Choroid plexus epithelial cell (primary cell): Measurements from ENCODE around the gene JSRP1.

Experiments
- DNase-seq: peaks from one replicate; pipeline ENCODE4 v3.0.0-alpha.2; 2010; ENCODE audit warnings: low read depth
- H3K4me3 ChIP-seq: 2 replicates; pipeline ENCODE4 v1.5.1; 2011; ENCODE audit warnings: low read depth, mild to moderate bottlenecking, control low read depth, low read length, moderate library complexity
- CTCF ChIP-seq: conservative IDR thresholded peaks from 2 replicates; pipeline ENCODE4 v1.5.1; 2011; ENCODE audit warnings: low read depth, mild to moderate bottlenecking, control low read depth, inconsistent platforms, low read length, moderate library complexity

Gene JSRP1

GRCh38 chr19:2233601-2234280, 22.5 kb downstream of the JSRP1 start:
- H3K4me3 ChIP-seq = no peak overlapping the region

DNA sequence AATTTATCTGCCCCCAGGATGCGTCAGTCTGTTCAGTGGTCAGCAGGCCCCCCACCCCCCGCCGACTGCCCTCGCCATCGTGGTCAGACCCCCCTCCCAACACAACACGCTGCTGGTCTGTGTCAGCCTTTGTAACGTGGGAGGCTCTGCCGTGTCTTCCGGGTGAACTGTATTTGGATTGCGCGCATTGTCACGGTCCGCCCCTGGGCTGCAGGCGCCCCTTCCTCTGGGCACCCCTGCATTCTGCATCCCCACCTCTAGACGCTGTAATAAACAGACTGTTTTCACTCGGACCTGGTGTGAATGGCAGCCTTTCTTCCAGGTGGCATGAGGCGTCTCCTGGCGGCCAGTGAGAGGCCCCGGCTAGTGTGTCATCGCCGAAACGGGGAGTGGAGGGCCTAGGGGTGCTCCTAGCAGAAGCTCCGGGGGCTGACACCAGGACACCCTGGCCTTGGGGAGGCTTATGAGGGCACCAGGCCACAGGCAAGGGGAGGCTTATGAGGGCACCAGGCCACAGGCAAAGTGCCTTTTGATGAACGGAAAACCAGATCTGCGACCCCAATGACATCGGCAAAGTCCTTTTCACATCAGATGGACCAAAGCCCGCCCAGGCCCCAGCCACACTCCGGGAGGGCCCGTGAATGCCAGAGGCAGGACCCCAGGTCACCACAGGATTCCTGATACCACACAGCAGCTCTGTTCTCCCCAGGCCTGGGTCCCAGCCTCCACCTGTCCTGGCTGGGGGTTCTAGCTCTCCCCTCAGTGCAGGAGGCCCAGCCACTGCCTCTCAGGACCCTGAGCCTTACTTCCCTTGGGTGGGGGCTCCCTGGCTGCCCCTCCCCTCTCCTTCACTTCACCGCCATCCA, 23.7 kb downstream of the JSRP1 start:
- TF ChIP-seq CTCF = no peak
- DNase-seq = no peak
- no peak overlapping the region for H3K4me3 ChIP-seq

More at GRCh38 chr19:2233601-2234280, 22.5 kb downstream of the JSRP1 start:
- TF ChIP-seq CTCF = no peak
- DNase-seq = no peak

DNA sequence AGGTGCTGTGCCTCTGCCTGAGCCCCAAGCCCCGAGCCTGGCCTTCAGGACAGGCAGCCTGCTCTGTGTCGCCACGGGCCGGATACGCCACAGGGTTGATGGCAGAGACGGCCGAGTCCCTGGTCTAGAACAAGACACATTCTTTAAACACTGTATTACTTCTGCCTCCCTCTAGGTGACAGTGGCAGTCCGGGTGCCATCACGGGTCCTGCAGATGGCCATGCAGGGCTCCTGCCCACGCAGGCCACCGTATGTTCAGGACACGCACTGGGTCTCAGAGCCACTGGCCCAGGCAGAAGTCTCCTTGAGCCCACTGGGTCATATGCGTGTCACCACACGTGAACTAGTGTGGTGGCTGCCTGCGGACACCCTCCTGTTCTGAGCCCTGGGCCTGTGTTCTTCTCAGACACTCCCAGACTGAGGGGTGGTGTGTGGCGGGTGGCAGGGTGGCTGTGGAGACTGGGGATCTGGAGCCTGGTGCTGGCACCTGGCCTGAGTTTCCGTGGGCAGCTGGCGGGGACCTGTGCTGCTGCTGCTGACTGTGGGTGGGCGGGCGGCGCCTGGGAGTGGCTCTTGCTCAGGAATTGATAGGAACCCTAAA, 24.5 kb downstream of the JSRP1 start:
- no peak overlapping the region for H3K4me3 ChIP-seq
- no peak for TF ChIP-seq CTCF
- DNase-seq = no peak

- no peak overlapping the region for H3K4me3 ChIP-seq
- no peak for DNase-seq
- no peak for TF ChIP-seq CTCF
Observed at GRCh38 chr19:2230807-2231533, 25.2 kb downstream of the JSRP1 start.

- DNase-seq = no peak
- TF ChIP-seq CTCF = no peak
- H3K4me3 ChIP-seq = no peak overlapping the region
Observed at GRCh38 chr19:2230033-2230531, 26.1 kb downstream of the JSRP1 start.

- DNase-seq = no peak
- no peak overlapping the region for H3K4me3 ChIP-seq
- no peak for TF ChIP-seq CTCF
Observed at GRCh38 chr19:2229103-2230032, 26.8 kb downstream of the JSRP1 start.
